ENCODE data around the gene ROCK2. TPM values are rescaled to one million over a fixed set of nuclear protein-coding genes. Genes with fewer than 3 reads are reported as not detected.

The ROCK2 gene
- total RNA-seq, 1 donor from 2014 or later: 45.4 TPM

DNA sequence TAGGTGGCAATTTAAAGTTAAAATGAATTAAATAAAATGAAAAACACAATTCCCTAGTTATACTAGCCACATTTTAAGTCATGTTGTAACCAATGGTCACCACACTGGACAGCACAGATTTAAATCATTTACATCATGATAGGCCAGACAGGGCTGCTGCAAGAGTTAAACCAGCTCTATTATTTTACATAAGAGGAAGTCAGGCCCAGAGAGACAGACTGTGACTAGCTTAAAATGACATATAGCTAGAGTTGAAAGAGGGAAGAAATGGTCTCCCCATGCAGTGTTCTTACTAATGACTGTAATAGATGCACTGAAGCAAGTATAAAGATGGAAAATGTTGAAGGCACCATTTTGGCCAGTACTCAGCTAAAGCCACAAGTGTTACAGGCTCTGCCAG, 119.5 kb downstream of the ROCK2 start:
- no peaks in the 10 kb centered on the region for H3K4me1 Mint-ChIP-seq
- DNase-seq (ENCODE audit: low spot score in 2 of 2, unreplicated experiment in 2 of 2): no peak
- no peak overlapping the region for H3K27ac Mint-ChIP-seq
- peaks cover 16% of the 10 kb centered on the region for H3K36me3 Mint-ChIP-seq
- H3K4me3 Mint-ChIP-seq: no peak overlapping the region
- no peaks in the 10 kb centered on the region for H3K9me3 Mint-ChIP-seq
- TF ChIP-seq, protein P1, sequence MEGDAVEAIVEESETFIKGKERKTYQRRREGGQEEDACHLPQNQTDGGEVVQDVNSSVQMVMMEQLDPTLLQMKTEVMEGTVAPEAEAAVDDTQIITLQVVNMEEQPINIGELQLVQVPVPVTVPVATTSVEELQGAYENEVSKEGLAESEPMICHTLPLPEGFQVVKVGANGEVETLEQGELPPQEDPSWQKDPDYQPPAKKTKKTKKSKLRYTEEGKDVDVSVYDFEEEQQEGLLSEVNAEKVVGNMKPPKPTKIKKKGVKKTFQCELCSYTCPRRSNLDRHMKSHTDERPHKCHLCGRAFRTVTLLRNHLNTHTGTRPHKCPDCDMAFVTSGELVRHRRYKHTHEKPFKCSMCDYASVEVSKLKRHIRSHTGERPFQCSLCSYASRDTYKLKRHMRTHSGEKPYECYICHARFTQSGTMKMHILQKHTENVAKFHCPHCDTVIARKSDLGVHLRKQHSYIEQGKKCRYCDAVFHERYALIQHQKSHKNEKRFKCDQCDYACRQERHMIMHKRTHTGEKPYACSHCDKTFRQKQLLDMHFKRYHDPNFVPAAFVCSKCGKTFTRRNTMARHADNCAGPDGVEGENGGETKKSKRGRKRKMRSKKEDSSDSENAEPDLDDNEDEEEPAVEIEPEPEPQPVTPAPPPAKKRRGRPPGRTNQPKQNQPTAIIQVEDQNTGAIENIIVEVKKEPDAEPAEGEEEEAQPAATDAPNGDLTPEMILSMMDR (IDR thresholded peaks at IDR 0.05; ENCODE audit: unreplicated experiment): no peak
- no peaks in the 10 kb centered on the region for H3K27me3 Mint-ChIP-seq (ENCODE audit: low read depth)

DNA sequence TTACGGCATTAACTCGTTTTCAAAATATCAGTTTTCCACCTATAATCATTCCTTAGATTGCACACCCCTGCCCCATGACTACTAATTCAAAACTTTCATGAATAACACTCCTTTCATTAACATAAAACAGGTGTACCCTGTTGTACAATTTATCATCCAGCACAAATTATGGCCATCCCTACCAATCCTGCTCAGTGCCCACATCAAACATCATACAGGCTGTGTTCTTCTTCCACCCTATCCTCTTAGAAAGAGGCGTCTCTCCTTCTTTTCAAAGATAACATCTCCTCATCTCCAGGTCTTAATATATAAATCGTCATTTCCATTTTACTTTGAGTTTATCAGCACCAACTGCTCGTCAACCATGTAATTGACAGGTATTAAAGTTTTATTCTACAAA, 121.6 kb downstream of the ROCK2 start:
- peaks cover 3% of the 10 kb centered on the region for H3K9me3 Mint-ChIP-seq
- H3K4me3 Mint-ChIP-seq: no peak overlapping the region
- H3K27me3 Mint-ChIP-seq (ENCODE audit: low read depth): no peaks in the 10 kb centered on the region
- DNase-seq (ENCODE audit: low spot score in 2 of 2, unreplicated experiment in 2 of 2): no peak
- H3K27ac Mint-ChIP-seq: no peak overlapping the region
- H3K4me1 Mint-ChIP-seq: no peaks in the 10 kb centered on the region
- peaks cover 27% of the 10 kb centered on the region for H3K36me3 Mint-ChIP-seq
- TF ChIP-seq, protein P1 (IDR thresholded peaks at IDR 0.05; ENCODE audit: unreplicated experiment): no peak

DNA sequence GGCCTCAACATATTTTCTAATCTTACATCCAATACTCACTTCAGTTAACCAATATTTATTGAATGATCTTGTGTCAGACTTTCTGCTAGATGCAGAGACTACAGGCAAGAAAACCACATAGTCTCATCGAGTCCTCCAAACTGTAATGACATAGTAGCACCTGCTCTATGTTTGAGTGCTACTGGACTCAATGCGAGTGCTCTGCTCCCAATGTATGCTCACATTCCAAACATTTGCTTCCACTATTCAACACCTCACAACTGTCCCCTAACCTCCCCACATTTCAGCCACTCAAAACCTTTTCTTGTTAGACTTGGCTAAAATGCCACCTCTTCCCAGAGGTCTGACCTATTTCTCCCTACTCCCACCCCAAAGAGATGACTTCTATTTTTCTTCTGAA, 124.0 kb downstream of the ROCK2 start:
- TF ChIP-seq, protein P1 (IDR thresholded peaks at IDR 0.05; ENCODE audit: unreplicated experiment): no peak
- H3K27ac Mint-ChIP-seq: no peak overlapping the region
- H3K4me3 Mint-ChIP-seq: no peak overlapping the region
- peaks cover 32% of the 10 kb centered on the region for H3K36me3 Mint-ChIP-seq
- no peak for DNase-seq (ENCODE audit: low spot score in 2 of 2, unreplicated experiment in 2 of 2)
- H3K4me1 Mint-ChIP-seq: no peaks in the 10 kb centered on the region
- H3K27me3 Mint-ChIP-seq (ENCODE audit: low read depth): no peaks in the 10 kb centered on the region
- H3K9me3 Mint-ChIP-seq: peaks cover 3% of the 10 kb centered on the region

DNA sequence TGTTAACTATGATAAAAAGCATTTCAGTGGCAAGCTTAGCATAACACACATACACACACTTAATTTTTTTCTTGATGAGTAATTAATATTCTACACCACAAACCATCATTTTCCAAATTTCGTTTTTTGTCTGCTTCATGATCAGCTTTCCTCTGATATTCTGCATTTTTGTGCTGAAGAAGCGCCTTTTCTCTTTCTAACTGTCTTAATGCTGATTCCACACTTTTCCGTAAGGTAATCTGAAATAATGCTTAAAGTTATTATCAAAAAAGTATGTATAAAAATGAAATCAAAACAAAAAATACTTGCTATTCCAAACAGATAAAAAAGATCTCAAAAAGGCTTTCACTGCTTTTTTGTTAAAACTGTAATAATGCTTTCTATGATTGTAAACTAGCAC, 129.0 kb downstream of the ROCK2 start:
- Mint-ChIP-seq H3K27me3 (ENCODE audit: low read depth) (no peaks in the 10 kb centered on the region), H3K36me3 (peaks cover 48% of the 10 kb centered on the region), H3K9me3 (peaks cover 3% of the 10 kb centered on the region)

DNA sequence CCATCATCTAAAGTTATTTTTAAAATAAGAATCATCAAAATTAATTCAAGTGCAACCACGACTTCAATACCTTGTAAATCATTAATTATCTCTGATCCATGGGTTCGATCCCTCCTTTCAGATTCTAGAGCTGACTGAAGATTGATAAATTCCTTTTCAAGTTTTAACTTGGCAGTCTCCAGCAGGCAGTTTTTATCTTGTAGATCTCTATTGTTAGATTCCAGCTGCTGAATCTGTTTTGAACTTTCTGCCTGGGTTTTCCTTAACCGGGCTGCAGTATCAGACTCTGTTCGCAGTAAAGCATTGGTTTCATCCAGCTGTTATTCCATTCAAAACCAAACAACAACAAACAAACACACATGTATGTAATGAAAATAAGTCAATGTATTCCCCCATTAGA, 129.7 kb downstream of the ROCK2 start:
- Mint-ChIP-seq H3K27ac (peak overlapping the region; percentile 6), H3K9me3 (peaks cover 3% of the 10 kb centered on the region), H3K36me3 (peaks cover 44% of the 10 kb centered on the region), H3K4me1 (peaks cover 3% of the 10 kb centered on the region), H3K27me3 (ENCODE audit: low read depth) (no peaks in the 10 kb centered on the region), H3K4me3 (no peak overlapping the region)
- TF ChIP-seq, protein P1 (IDR thresholded peaks at IDR 0.05; ENCODE audit: unreplicated experiment): no peak
- no peak for DNase-seq (ENCODE audit: low spot score in 2 of 2, unreplicated experiment in 2 of 2)

More for the DNA sequence above, 129.0 kb downstream of the ROCK2 start:
- H3K4me3 Mint-ChIP-seq: no peak overlapping the region
- peaks cover 3% of the 10 kb centered on the region for H3K4me1 Mint-ChIP-seq
- TF ChIP-seq, protein P1 (IDR thresholded peaks at IDR 0.05; ENCODE audit: unreplicated experiment): no peak
- DNase-seq (ENCODE audit: low spot score in 2 of 2, unreplicated experiment in 2 of 2): no peak
- H3K27ac Mint-ChIP-seq: peak overlapping the region; percentile 6

DNA sequence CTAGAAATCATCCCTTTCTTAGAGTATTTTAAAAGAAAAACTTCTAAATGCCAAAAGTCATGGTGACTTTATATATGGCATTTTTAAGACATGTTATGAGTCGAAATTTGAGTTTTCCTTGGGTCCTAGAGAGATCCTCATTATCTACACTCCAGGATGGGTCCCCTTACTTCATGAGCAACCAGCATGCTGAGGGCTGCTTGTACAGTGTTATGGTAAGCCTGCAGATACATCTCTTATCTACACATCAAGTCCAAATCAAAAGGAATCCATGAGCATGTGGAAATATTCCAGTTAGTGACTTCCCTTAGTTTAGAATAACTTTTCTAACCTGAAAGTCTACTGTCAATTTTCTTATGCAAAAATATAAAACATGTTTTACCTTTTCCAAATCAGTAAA, 130.5 kb downstream of the ROCK2 start:
- peaks cover 3% of the 10 kb centered on the region for H3K4me1 Mint-ChIP-seq
- peaks cover 38% of the 10 kb centered on the region for H3K36me3 Mint-ChIP-seq
- H3K27ac Mint-ChIP-seq: no peak overlapping the region
- no peaks in the 10 kb centered on the region for H3K9me3 Mint-ChIP-seq
- no peaks in the 10 kb centered on the region for H3K27me3 Mint-ChIP-seq (ENCODE audit: low read depth)
- TF ChIP-seq, protein P1 (IDR thresholded peaks at IDR 0.05; ENCODE audit: unreplicated experiment): no peak
- no peak for DNase-seq (ENCODE audit: low spot score in 2 of 2, unreplicated experiment in 2 of 2)
- H3K4me3 Mint-ChIP-seq: no peak overlapping the region

Data from mesothelial cell of epicardium (in vitro differentiated cells).